ENCODE results near the gene WWP2.
"Not testable (repeated sequence)": the region's sequence is repeated elsewhere in the genome, so short reads cannot be mapped to it uniquely, and the experiment has no call there.

The WWP2 gene

DNA sequence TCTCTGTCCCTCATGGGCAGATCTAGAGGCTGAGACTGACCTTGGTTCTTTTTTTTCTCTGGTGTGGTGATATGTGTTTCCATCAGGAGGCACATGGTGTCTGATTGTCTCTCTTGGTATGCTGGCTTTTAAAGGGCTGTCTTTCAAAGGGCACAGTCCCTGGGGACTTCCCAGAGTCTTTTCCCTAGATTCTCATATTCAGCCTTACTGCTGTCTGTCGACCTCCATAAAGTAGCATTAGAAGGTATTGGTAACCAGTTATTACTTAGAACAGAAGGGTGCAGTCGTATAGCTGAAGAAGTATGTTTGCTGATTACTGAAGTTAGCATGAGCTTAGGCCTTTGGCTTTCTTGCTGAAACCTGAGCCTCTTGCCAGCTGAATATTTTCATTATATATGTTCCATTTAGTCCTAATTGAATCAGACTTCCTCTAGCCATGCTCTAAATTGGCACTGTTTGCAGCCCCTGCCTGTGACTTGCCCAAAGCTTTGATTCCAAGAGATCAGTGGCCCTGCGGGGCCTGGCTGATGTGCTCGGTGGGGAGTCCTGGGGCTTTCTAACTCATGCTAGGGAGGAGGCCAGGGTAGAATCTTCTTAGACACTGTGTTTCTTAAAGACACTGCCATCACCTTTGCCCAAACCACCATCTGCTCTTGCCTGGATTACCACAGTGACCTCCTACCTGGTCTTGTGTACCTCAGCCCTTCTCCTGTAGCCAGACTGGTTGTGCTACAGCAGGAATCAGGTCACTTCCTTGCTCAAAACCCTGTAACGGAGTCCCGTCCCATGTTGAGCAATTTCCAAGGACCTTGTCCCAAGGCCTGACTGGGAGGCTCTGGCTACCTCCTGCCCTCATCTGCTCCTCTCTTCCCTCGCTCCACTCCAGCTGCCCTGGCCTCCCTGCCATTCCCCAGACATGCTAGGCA is 71.5 kb downstream of the WWP2 start:
- no peak for DNase-seq

- no peak for DNase-seq
Measured at GRCh38 chr16:69834807-69835466, 72.8 kb downstream of the WWP2 start.

DNA sequence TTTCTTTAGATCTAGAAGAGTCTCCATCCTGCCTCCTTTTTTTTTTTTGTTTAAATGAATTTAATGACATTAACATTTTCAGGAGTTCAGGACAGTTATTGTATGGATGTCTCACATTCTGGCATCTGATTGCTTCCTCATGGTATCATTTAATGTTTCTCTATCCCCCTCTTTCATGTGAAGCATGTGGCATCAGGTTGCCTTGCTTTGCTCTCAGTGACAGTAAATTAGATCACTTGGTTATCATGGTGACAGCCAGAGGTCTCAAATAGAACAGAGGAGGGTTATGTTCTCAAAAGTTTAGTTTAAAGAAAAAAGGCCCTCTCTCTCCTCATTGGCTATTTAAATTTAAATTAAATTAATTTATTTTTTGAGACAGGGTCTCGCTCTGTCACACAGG is 74.1 kb downstream of the WWP2 start:
- no peak for DNase-seq

GRCh38 chr16:69837380-69837779 is 75.2 kb downstream of the WWP2 start:
- DNase-seq: no peak

DNA sequence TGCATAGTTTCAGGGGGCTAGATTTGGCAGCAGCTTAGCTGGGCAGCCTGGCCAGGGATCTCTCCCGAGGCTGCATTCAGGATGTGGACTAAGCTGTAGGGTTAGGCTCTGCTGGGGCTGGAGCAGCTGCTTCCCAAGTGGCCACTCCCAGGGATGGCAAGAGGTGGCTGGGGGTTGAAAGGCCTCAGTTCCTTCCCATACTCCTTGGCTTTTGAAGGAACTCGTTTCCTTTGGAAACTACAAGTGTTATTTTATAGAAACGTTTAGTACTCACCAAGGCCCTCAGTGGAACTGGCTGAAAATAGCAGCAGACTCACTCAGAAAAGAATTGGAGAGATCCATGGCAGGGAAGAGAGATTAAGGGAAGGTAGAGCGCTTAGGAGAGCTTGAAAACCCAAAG is 76.4 kb downstream of the WWP2 start:
- no peak for DNase-seq

DNA sequence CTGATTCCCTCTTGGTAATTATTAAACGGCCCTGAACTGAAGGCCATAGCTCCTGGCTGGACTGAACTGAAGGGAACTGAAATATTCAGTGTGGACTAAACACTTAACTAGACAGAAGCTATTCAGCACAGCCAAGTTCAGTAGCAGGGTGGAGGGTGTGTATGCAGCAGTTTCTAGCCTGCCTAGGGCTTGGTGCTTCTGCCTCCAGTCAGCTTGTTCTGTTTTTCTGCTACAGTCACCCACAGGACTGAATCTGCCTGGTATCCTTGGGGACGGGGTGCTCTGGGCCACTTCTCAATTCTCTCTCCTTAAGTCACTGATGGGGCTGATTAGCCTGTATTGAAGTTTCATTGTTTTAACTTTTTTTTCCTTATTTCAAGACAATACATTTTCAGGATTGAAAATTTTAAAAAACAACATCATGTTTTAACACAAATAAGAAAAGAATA is 77.1 kb downstream of the WWP2 start:
- DNase-seq: no peak

DNA sequence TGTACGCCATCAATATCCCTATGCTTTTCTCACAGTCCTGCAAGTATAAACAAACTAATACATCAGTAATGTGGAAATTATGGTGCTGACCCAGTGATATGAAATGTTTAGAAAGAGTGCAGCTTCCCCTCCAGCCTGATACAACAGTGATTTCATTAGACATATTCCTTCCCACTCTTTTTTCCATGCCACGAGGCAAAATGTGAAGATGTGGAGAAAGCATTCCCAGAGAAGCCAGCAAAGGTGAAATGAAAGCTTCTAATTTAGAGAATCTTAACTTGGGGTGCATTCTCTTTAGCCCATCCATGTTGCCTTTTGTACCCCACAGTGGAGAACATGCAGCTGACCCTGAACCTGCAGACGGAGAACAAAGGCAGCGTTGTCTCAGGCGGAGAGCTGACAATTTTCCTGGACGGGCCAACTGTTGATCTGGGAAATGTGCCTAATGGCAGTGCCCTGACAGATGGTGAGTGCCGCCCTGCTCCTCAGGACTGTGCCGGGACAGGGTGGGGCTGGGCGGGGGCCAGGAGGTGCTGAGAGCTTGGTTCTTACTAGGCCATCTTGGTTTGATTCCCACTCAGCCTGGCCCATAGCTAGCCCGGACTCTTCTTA is 77.8 kb downstream of the WWP2 start:
- no peak for DNase-seq

- DNase-seq: no peak
Measured at GRCh38 chr16:69840975-69841374, 78.8 kb downstream of the WWP2 start.

- no peak for DNase-seq
Measured at GRCh38 chr16:69844441-69844840, 82.3 kb downstream of the WWP2 start.

GRCh38 chr16:69845181-69845580 is 83.0 kb downstream of the WWP2 start:
- DNase-seq: no peak

DNA sequence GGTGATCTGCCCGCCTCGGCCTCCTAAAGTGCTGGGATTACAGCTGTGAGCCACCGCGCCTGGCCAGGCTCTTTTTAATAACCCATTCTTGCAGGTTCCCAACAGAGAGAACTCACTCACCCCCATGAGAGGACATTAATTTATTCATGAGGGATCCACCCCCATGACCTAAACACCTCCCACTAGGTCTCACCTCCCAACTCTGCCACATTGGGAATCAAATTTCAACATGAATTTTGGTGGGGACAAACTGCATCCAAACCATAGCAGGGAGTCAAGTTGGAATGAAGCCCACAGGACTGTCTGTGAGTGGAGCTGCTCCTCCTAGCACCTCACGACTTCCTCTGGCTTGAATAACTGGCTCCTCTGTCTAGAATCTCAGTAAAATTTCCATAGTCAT is 85.5 kb downstream of the WWP2 start:
- no peak for DNase-seq

GRCh38 chr16:69848637-69849545 is 86.8 kb downstream of the WWP2 start:
- no peak for DNase-seq

DNA sequence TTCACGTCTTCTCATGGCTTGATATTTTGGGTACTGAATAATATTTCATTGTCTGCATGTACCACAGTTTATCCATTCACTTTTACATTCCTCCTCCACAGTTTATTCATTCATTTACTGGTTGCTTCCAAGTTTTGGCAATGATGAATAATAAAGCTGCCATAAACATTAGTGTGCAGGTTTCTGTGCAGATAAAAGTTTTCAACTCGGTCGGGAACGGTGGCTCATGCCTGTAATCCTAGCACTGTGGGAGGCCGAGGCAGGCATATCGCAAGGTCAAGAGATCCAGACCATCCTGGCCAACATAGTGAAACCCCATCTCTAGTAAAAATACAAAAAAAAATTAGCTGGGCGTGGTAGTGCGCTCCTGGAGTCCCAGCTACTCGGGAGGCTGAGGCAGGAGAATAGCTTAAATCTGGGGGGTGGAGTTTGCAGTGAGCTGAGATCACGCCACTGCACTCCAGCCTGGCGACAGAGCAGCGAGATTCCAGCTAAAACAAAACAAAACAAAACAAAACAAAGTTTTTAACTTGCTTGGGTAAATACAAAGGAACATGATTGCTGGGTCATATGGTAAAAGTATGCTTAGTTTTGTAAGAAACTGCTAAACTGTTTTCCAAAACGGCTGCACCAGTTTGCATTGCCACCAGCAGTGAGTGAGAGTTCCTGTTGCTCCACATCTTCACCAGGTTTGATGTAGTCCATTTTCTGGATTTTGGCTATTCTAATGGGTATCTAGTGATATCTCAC is 89.5 kb downstream of the WWP2 start:
- no peak for DNase-seq

DNA sequence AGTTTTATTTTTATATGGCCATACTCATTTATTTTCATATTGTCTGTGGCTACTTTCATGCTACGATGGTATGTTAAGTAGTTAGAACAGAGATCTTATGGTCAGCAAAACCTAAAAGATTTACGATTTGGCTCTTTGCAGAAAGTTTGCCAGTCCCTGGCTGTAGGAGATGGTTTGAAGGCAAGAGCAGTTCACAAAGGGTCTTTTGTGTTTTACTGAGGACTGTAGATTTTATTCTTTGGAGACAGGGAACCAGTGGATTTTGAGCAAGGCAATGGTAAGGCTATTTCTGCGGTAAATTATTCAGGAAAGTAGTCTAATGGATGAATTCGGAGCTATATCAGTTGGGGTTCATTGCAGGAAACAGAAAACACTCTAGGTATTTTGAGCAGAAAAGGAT is 90.7 kb downstream of the WWP2 start:
- no peak for DNase-seq

DNA sequence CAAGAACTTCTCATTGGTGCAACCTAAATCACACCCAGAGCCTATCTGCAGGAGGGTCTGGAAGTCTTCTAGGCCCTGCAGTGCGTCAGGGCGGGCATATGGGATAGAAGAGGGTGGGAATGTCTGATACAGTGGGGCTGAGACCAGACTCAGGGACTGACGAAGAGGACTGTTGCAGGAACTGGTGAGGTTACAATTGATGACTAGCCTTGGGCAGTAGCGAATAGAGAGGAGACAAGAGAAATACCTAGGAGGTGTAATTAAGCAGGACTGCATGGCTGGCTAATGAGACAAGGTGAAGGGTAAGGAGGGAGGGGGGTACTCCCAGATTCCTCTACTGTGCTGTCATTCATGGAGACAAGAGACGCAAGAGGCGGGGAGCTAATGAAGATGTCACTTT is 91.3 kb downstream of the WWP2 start:
- DNase-seq: no peak

- DNase-seq: not testable (repeated sequence)
Measured at GRCh38 chr16:69854776-69855175, 92.6 kb downstream of the WWP2 start.

- no peak for DNase-seq
Measured at GRCh38 chr16:69855592-69855991, 93.5 kb downstream of the WWP2 start.

- DNase-seq: no peak
Measured at GRCh38 chr16:69858191-69859104, 96.3 kb downstream of the WWP2 start.

DNA sequence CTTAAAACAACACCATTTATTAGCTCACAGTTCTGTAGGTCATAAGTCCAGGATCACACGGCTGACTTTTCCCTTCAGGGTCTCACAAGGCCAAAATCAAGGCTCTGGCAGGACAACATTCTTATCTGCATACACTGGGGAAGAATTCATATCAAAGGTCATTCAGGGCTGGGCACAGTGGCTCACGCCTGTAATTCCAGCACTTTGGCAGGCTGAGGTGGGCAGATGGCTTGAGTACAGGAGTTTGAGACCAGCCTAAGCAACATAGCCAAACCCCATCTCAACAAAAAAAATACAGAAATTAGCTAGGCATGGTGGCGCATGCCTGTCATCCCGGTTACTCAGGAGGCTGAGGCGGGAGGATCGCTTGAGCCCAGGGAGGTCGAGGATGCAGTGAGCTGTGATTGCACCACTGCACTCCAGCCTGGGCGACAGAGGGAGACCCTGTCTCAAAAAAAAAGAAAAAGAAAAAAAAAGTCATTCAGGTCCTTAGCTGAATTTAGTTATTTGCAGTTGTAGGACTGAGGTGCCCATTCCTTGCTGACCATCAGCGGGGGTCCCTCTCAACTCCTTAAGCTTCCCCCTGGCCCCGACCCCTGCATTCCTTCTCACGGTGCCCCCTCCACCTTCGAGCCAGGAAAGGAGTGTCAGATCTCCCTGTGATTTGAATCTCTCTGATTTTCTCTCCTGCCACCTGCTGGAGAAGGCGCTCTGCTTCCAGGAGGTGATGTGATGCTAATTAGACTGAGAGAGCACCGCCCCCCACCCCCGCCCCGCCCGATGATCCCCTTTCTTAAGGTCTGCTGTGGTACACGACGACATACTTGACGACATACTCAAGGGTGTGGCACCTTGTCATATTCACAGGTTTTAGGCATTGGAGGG is 97.2 kb downstream of the WWP2 start:
- DNase-seq: no peak
